GM12878 (cell line): ENCODE data around the gene NAV3.

ENCODE experiments used
- EP300 ChIP-seq, 2 experiments: fragments of 150-350 bp in 1 of 2; IDR thresholded peaks; 2 replicates each; pipeline ENCODE4 v1.6.1; 2011 to 2012; ENCODE audit warnings: low read depth in 2 of 2, low read length in 2 of 2, borderline replicate concordance in 1 of 2, improper control_type of control experiment in 1 of 2, inconsistent platforms in 1 of 2; ENCODE audit not compliant: control insufficient read depth in 1 of 2
- GABPA ChIP-seq: IDR thresholded peaks from 2 replicates; pipeline ENCODE4 v1.6.1; 2014; ENCODE audit warnings: antibody characterized with exemption, low read depth, mild to moderate bottlenecking, inconsistent platforms
- JUND ChIP-seq: IDR thresholded peaks from 2 replicates; pipeline ENCODE4 v1.6.1; 2012; ENCODE audit warnings: low read depth, mild to moderate bottlenecking, low read length, improper control_type of control experiment, moderate library complexity
- LARP7 ChIP-seq: fragments of 450-650 bp; IDR thresholded peaks from 2 replicates; pipeline ENCODE4 v1.6.1; 2017; ENCODE audit warnings: mild to moderate bottlenecking
- NR2C2 ChIP-seq: IDR thresholded peaks from 2 replicates; pipeline ENCODE4 v1.6.1; 2011; ENCODE audit warnings: borderline replicate concordance, low read depth; ENCODE audit not compliant: control insufficient read depth, insufficient read length
- SP1 ChIP-seq: IDR thresholded peaks from one replicate; pipeline ENCODE4 v1.6.1; 2011; ENCODE audit warnings: low read depth, low read length
- TCF3 ChIP-seq: IDR thresholded peaks from 2 replicates; pipeline ENCODE4 v1.6.1; 2012; ENCODE audit warnings: low read depth, mild to moderate bottlenecking, low read length, borderline replicate concordance; ENCODE audit not compliant: insufficient read depth
- TF ChIP-seq, protein P1 (sequence below), 3 experiments: IDR thresholded peaks in 2 of 3; conservative IDR thresholded peaks in 1 of 3; 2 replicates each; pipeline ENCODE4 v1.5.1; 2011; ENCODE audit warnings: low read depth in 3 of 3, low read length in 3 of 3, mild to moderate bottlenecking in 3 of 3, control low read depth in 2 of 3, moderate library complexity in 2 of 3, inconsistent platforms in 1 of 3, mixed read lengths in 1 of 3; ENCODE audit not compliant: control insufficient read depth in 2 of 3, insufficient read depth in 1 of 3; ENCODE audit errors: extremely low read depth in 1 of 3

DNA sequence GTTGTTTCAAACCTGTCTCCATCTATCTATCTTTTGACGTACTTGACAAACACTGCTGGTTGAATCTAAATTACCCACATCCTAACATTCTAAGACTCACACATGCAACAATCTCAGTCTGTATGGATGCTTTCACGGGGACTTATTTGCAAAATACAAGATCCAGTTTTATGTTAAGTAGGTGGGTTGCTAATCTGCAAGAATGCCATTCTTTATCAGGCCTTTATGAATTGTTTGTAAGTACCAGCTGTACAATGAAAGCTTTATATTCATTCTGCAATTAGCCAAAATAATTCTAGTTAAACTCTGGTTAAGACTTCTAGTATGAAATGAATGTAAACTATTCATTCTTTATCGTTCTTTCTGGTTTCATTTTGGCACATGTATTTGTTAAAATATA, 135.1 kb downstream of the NAV3 start:
- TF ChIP-seq GABPA (no peak), EP300 (IDR thresholded peaks at IDR 0.05; ENCODE audit: borderline replicate concordance in 1 of 2, control insufficient read depth in 1 of 2, low read depth in 2 of 2, low read length in 2 of 2) (no peak), LARP7 (no peak), SP1 (no peak), JUND (no peak), NR2C2 (no peak), TCF3 (no peak)
- TF ChIP-seq, protein P1, sequence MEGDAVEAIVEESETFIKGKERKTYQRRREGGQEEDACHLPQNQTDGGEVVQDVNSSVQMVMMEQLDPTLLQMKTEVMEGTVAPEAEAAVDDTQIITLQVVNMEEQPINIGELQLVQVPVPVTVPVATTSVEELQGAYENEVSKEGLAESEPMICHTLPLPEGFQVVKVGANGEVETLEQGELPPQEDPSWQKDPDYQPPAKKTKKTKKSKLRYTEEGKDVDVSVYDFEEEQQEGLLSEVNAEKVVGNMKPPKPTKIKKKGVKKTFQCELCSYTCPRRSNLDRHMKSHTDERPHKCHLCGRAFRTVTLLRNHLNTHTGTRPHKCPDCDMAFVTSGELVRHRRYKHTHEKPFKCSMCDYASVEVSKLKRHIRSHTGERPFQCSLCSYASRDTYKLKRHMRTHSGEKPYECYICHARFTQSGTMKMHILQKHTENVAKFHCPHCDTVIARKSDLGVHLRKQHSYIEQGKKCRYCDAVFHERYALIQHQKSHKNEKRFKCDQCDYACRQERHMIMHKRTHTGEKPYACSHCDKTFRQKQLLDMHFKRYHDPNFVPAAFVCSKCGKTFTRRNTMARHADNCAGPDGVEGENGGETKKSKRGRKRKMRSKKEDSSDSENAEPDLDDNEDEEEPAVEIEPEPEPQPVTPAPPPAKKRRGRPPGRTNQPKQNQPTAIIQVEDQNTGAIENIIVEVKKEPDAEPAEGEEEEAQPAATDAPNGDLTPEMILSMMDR (IDR thresholded peaks at IDR 0.05 in 2 of 3, conservative IDR thresholded peaks at IDR 0.05 in 1 of 3; ENCODE audit: control insufficient read depth in 2 of 3, extremely low read depth in 1 of 3, insufficient read depth in 1 of 3, low read depth in 3 of 3, low read length in 3 of 3): no peak
